GM12878 (cell line): ENCODE measurements around the gene ZMYM5. TPM values are rescaled to one million over a fixed set of nuclear protein-coding genes. Genes with fewer than 3 reads are reported as not detected.

Experiments
- ATAC-seq: fragments of 200-7000 bp; cut with Tn5 transposase; 3 replicates; pipeline ENCODE4 v1.9.1; 2020; ENCODE audit warnings: mild to moderate bottlenecking, moderate library complexity
- BruUV-seq: library from RNA; stranded (reverse); fragments of 400-500 nt; replicated peaks from 2 replicates; lab custom pipeline; 2021; lab: Mats Ljungman, UMichigan
- CTCF ChIA-PET: fragments of 300-600 bp; sonication (Branson Sonifier 250); formaldehyde crosslinking; extraction: SDS; loops from one replicate; lab custom pipeline; 2021; ENCODE audit warnings: inconsistent platforms; lab: Yijun Ruan, JAX
- POLR2A ChIA-PET: fragments of 350-600 bp; formaldehyde crosslinking; extraction: SDS; loops from one replicate; lab custom pipeline; 2021; ENCODE audit warnings: inconsistent platforms; lab: Charles Lee
- RAD21 ChIA-PET: fragments of 300-600 bp; sonication (Branson Sonifier 250); formaldehyde crosslinking; loops from one replicate; lab custom pipeline; 2023; ENCODE audit warnings: antibody characterized with exemption; ENCODE audit not compliant: unreplicated experiment; lab: Charles Lee
- SMC1A ChIA-PET: fragments of 300-600 bp; sonication (Branson Sonifier 250); formaldehyde crosslinking; loops from one replicate; lab custom pipeline; 2023; ENCODE audit not compliant: unreplicated experiment, uncharacterized antibody; lab: Charles Lee
- DNase-seq: peaks from one replicate; pipeline ENCODE4 v3.0.0-alpha.2; 2011; ENCODE audit warnings: low read depth, low spot score
- FAIRE-seq: peaks from 3 replicates; lab custom pipeline; 2011; peaks lifted over from hg19 to GRCh38; lab: Jason Lieb, UNC
- H2AFZ ChIP-seq: 2 replicates; pipeline ENCODE4 v1.6.0; 2011; ENCODE audit warnings: low read depth, low read length, control low read depth; ENCODE audit not compliant: control insufficient read depth
- H3K27ac ChIP-seq: 2 replicates; pipeline ENCODE4 v1.5.1; 2011; ENCODE audit warnings: control low read depth; ENCODE audit not compliant: control insufficient read depth, insufficient read depth
- H3K27me3 ChIP-seq, 2 experiments: replicated peaks in 1 of 2; 2 replicates each; pipeline versions ENCODE4 v1.6.0 to v1.6.1; 2011; ENCODE audit warnings: low read length in 1 of 2; ENCODE audit not compliant: control insufficient read depth in 2 of 2, insufficient read depth in 2 of 2
- H3K36me3 ChIP-seq, 2 experiments: 2 replicates each; pipeline ENCODE4 v1.5.1; 2011; ENCODE audit warnings: low read length in 1 of 2; ENCODE audit not compliant: control insufficient read depth in 2 of 2, insufficient read depth in 2 of 2
- H3K4me1 ChIP-seq: 2 replicates; pipeline ENCODE4 v1.6.1; 2011; ENCODE audit warnings: mild to moderate bottlenecking, low read length, moderate library complexity, mixed read lengths; ENCODE audit not compliant: control insufficient read depth, insufficient read depth
- H3K4me2 ChIP-seq: 2 replicates; pipeline ENCODE4 v1.6.0; 2011; ENCODE audit warnings: control low read depth; ENCODE audit not compliant: control insufficient read depth, insufficient read depth
- H3K4me3 ChIP-seq: fragments of 200-600 bp; sonication (generic); 2 replicates; pipeline ENCODE4 v1.5.1; 2016
- H3K79me2 ChIP-seq: 2 replicates; pipeline ENCODE4 v1.6.0; 2011; ENCODE audit warnings: low read length; ENCODE audit not compliant: control insufficient read depth, insufficient read depth
- H3K9ac ChIP-seq: 2 replicates; pipeline ENCODE4 v1.8.0; 2011; ENCODE audit warnings: low read length, control low read depth, mixed read lengths; ENCODE audit not compliant: control insufficient read depth, insufficient read depth
- H3K9me3 ChIP-seq: replicated peaks from 3 replicates; pipeline ENCODE4 v1.5.1; 2011; ENCODE audit warnings: mild to moderate bottlenecking, low read length; ENCODE audit not compliant: control insufficient read depth, insufficient read depth
- H4K20me1 ChIP-seq: 2 replicates; pipeline ENCODE4 v1.6.0; 2011; ENCODE audit not compliant: control insufficient read depth, insufficient read depth
- BACH1 ChIP-seq: fragments of 450-650 bp; IDR thresholded peaks from 2 replicates; pipeline ENCODE4 v1.6.1; 2017; ENCODE audit warnings: mild to moderate bottlenecking, borderline replicate concordance
- EED ChIP-seq: sonication (generic); IDR thresholded peaks from 2 replicates; pipeline ENCODE4 v1.6.1; 2016; ENCODE audit warnings: antibody characterized with exemption, low read depth
- ESRRA ChIP-seq: IDR thresholded peaks from 2 replicates; pipeline ENCODE4 v1.6.1; 2012; ENCODE audit warnings: mild to moderate bottlenecking, low read length, improper control_type of control experiment
- IKZF1 ChIP-seq: fragments of 450-650 bp; conservative IDR thresholded peaks from 2 replicates; pipeline ENCODE4 v1.6.1; 2017; ENCODE audit warnings: antibody characterized with exemption, mild to moderate bottlenecking
- IKZF2 ChIP-seq, 2 experiments: fragments of 450-650 bp; IDR thresholded peaks; 2 replicates each; pipeline ENCODE4 v1.6.1; 2017; ENCODE audit warnings: mild to moderate bottlenecking in 2 of 2, moderate library complexity in 2 of 2
- POLR2AphosphoS5 ChIP-seq: IDR thresholded peaks from 2 replicates; pipeline ENCODE4 v1.6.1; 2011; ENCODE audit warnings: mild to moderate bottlenecking, low read length, inconsistent platforms
- RELB ChIP-seq: fragments of 450-650 bp; IDR thresholded peaks from 2 replicates; pipeline ENCODE4 v1.6.1; 2017; ENCODE audit warnings: low read depth, mild to moderate bottlenecking, moderate library complexity
- SMAD5 ChIP-seq: IDR thresholded peaks from 2 replicates; pipeline ENCODE4 v1.6.1; 2016; ENCODE audit warnings: antibody characterized with exemption, low read depth
- YY1 ChIP-seq: IDR thresholded peaks from 2 replicates; pipeline ENCODE4 v1.6.1; 2011; ENCODE audit warnings: low read depth, mild to moderate bottlenecking, low read length
- ZNF24 ChIP-seq: fragments of 450-650 bp; IDR thresholded peaks from 2 replicates; pipeline ENCODE4 v1.6.1; 2017; ENCODE audit warnings: antibody characterized with exemption, mild to moderate bottlenecking
- ZNF592 ChIP-seq: fragments of 450-650 bp; IDR thresholded peaks from 2 replicates; pipeline ENCODE4 v1.6.1; 2017; ENCODE audit warnings: mild to moderate bottlenecking, moderate library complexity
- WGBS: methylation state at CpG from one replicate; pipeline ENCODE4 v1.1.6; 2016; ENCODE audit warnings: low lambda C conversion rate; ENCODE audit not compliant: insufficient replicate concordance, insufficient coverage; ENCODE audit errors: missing lambda C conversion rate; 5-methylcytosine and 5-hydroxymethylcytosine counted together
- in situ Hi-C: fragments of 300-500 bp; cut with MboI; formaldehyde crosslinking; loops from 9 replicates; pipeline ENCODE4 v1.14.3; 2018; ENCODE audit warnings: mixed read lengths
- intact Hi-C: fragments of 100-400 bp; cut with micrococcal nuclease; formaldehyde crosslinking; loops from one replicate; pipeline ENCODE4 v1.14.2; 2022; ENCODE audit not compliant: unreplicated experiment
- polyA plus RNA-seq, 11 experiments: library from polyadenylated mRNA; depleted of rRNA in 4 of 11; unstranded in 6 of 11; stranded (reverse) in 5 of 11; fragments of >200 nt; fragmentation: Nextera tagmentation in 4 of 11; fragmentation: Illumina TruSeq in 1 of 11; extraction: Ambion mirVana in 4 of 11; extraction: Trizol in 1 of 11; gene quantifications; 1 replicate in 1 of 11; 2 replicates in 10 of 11; pipeline versions ENCODE4 v1.2.1 to v1.2.3, GENCODE V29; 2011 to 2016; ENCODE audit warnings: inconsistent platforms in 2 of 11, missing spikeins in 2 of 11, low read depth in 1 of 11
- total RNA-seq, 4 experiments: library from RNA; depleted of rRNA in 3 of 4; stranded (reverse); fragments of >200 nt in 3 of 4; fragmentation: Illumina TruSeq in 1 of 4; extraction: Trizol in 1 of 4; gene quantifications; 2 replicates each; pipeline versions ENCODE4 v1.2.1 to v1.2.3, GENCODE V29; 2013 to 2021
- TF ChIP-seq, protein P1 (sequence below): fragments of 450-650 bp; IDR thresholded peaks from 2 replicates; pipeline ENCODE4 v1.6.1; 2017; ENCODE audit warnings: mild to moderate bottlenecking, moderate library complexity

ZMYM5 gene
- total and polyA plus RNA-seq, 10 of the 15 experiments (the other 5 are each of a cell fraction or from before 2014, with no cell fraction given) = 7.1 to 13.7 (median 10.6) TPM

DNA sequence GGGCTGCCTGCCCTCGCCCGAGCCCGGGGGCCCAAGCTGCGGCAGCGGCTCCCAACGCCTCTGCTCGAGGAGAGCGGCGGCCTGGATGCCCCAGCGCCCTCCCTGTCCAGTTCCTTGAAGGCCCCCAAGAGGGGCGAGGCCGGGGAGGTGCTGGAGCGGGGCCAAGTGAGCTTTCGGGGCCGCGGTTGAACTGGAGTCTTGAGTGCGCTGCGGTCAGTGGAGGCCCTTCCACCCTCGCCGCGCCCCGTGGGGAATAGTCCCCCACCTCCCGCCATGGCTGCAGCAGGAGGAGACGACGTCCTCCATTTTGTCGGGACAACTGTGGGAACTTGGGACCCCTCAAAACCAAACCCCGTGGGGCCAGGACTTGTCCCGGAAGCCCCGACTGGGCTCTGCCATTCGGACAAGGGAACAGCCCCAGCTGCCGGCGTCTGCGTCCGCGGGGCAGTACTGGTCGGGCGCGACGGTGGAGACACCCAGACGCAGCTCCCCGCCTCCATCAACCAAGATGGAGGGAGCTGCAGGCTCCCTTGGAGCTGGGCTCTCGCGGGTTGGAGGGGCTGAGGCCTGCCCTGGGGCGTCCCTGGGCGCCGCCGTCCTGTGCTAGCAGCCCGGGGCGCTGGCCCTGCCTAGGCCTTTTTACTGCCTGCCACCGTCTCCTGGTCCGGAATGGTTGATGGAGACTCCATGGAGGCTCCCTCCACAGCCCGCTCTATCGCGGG is 736 bp upstream of the ZMYM5 start:
- ChIA-PET POLR2A (interaction anchor here (0.6 to 1.6 kb wide), 7 partner anchors 11 to 93 kb away, joined by 3 to 5 read pairs (median 4); partner anchors contain the start of gene PSPC1), RAD21 (interaction anchor here (0.9 to 1.0 kb wide), 2 partner anchors 63 to 81 kb away, joined by 3 read pairs; partner anchors contain the start of gene PSPC1), SMC1A (interaction anchor here (1.1 to 1.4 kb wide), 3 partner anchors 24 to 83 kb away, joined by 3 to 4 read pairs (median 3); partner anchors contain the start of gene PSPC1), CTCF (interaction anchor here (0.7 to 1.4 kb wide), 4 partner anchors 16 to 93 kb away, joined by 3 to 8 read pairs (median 4); no protein-coding TSS in a partner anchor)
- under 1% methylated on average over 49 of the region's 54 CpGs for WGBS
- Histone ChIP-seq H3K27ac (peak overlapping the region; percentile 99), H3K79me2 (peaks cover 34% of the 10 kb centered on the region), H3K9ac (peak overlapping the region; percentile 98), H3K9me3 (no peaks in the 10 kb centered on the region), H3K4me1 (peaks cover 21% of the 10 kb centered on the region), H3K36me3 (no peaks in the 10 kb centered on the region), H3K4me2 (peak overlapping the region; percentile 87), H3K4me3 (peak overlapping the region; percentile 79), H2AFZ (peak overlapping the region; percentile 80), H4K20me1 (no peaks in the 10 kb centered on the region), H3K27me3 (no peaks in the 10 kb centered on the region)
- in situ Hi-C loops = no loop called here
- FAIRE-seq (no peak), ATAC-seq (peak; percentile 59), DNase-seq (no peak)
- BruUV-seq = TSS peak; percentile 91
- intact Hi-C loops = loop anchor here (5.0 to 10.0 kb wide), 2 partner anchors 97 to 229 kb away; partner anchors contain the start of gene MPHOSPH8
- peak; percentile 39 for TF ChIP-seq RELB
- no peak for TF ChIP-seq ESRRA
- TF ChIP-seq IKZF1 = peak; percentile 39; the same call in 1 of the 2 replicates
- TF ChIP-seq ZNF24 = no peak
- TF ChIP-seq, protein P1, sequence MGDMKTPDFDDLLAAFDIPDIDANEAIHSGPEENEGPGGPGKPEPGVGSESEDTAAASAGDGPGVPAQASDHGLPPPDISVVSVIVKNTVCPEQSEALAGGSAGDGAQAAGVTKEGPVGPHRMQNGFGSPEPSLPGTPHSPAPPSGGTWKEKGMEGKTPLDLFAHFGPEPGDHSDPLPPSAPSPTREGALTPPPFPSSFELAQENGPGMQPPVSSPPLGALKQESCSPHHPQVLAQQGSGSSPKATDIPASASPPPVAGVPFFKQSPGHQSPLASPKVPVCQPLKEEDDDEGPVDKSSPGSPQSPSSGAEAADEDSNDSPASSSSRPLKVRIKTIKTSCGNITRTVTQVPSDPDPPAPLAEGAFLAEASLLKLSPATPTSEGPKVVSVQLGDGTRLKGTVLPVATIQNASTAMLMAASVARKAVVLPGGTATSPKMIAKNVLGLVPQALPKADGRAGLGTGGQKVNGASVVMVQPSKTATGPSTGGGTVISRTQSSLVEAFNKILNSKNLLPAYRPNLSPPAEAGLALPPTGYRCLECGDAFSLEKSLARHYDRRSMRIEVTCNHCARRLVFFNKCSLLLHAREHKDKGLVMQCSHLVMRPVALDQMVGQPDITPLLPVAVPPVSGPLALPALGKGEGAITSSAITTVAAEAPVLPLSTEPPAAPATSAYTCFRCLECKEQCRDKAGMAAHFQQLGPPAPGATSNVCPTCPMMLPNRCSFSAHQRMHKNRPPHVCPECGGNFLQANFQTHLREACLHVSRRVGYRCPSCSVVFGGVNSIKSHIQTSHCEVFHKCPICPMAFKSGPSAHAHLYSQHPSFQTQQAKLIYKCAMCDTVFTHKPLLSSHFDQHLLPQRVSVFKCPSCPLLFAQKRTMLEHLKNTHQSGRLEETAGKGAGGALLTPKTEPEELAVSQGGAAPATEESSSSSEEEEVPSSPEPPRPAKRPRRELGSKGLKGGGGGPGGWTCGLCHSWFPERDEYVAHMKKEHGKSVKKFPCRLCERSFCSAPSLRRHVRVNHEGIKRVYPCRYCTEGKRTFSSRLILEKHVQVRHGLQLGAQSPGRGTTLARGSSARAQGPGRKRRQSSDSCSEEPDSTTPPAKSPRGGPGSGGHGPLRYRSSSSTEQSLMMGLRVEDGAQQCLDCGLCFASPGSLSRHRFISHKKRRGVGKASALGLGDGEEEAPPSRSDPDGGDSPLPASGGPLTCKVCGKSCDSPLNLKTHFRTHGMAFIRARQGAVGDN = peak; percentile 31
- TF ChIP-seq SMAD5 = peak; percentile 38; the same call in 1 of the 2 replicates
- TF ChIP-seq POLR2AphosphoS5 = 0 out of 2 replicates have a peak, but pooled peaks have one; percentile 45
- peak in 1 of 2 experiments; percentile 27; a peak in 1 of 4 replicates for TF ChIP-seq IKZF2 (IDR thresholded peaks at IDR 0.05)
- peak; percentile 89 for TF ChIP-seq YY1
- TF ChIP-seq EED = 0 out of 2 replicates have a peak, but pooled peaks have one; percentile 7
- peak; percentile 37; the same call in 1 of the 2 replicates for TF ChIP-seq ZNF592
- TF ChIP-seq BACH1 = no peak; the same call in 1 of the 2 replicates
